Activated CD4-positive, alpha-beta T cell treated with anti-CD3 and anti-CD28 coated beads, Interleukin-2, Interleukin-6, amounts not matched to agents 100 ng/mL and 50 ng/mL, durations not matched to agents 16 hours and 8 hours (primary cell): ENCODE results near the gene ELAVL2.

ENCODE experiments used
- DNase-seq: peaks from one replicate; pipeline ENCODE4 v3.0.0-alpha.2; 2020

The ELAVL2 gene

GRCh38 chr9:23717505-23717904 lies 108.5 kb downstream of the ELAVL2 start:
- DNase-seq = no peak

- DNase-seq = no peak
These were observed 118.8 kb downstream of the ELAVL2 start for GRCh38 chr9:23707249-23707648.

GRCh38 chr9:23702311-23702922 lies 123.6 kb downstream of the ELAVL2 start:
- no peak for DNase-seq

GRCh38 chr9:23701291-23701690 lies 124.7 kb downstream of the ELAVL2 start:
- no peak for DNase-seq

GRCh38 chr9:23700359-23700758 lies 125.7 kb downstream of the ELAVL2 start:
- no peak for DNase-seq

DNA sequence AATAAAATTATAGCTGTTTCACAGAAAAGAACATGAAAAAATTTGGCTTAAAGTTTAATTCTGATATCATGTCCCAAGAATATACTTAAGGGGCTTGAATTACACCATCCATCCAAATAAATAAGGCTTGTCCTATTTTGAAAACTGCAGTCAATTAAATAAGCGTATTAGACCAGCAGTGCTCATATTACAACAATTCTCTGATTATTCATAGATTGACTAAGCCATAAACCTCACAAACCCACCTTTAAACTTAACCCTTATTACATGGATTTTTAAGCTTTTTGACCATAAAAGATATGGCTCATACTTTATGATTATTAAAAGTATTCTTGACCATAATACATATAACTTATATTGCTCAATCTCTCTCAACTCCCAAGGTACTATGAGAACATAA lies 127.9 kb downstream of the ELAVL2 start:
- DNase-seq = no peak

- DNase-seq = no peak
These were observed 130.5 kb downstream of the ELAVL2 start for GRCh38 chr9:23695572-23695971.

- DNase-seq = no peak
These were observed 132.7 kb downstream of the ELAVL2 start for GRCh38 chr9:23693374-23693773.

GRCh38 chr9:23686896-23687295 lies 139.1 kb downstream of the ELAVL2 start:
- no peak for DNase-seq

DNA sequence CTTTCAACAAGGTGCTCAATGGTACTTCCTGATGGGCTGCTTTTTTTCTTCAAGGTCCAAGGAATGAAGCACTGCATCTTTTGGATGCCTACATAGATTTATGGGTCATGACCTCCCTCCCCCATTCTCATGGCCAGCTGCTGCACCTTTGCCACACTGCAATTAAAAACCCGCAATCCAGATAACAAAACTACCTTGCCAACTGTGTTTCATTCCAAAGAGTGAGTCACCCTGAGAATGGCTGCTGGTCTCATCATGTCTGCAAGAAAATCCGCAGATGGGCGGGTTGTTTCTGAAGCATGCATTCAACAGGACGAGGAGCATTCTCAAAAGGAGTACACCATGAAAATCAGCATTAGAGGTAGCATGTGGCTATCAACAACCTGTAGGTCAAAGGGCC lies 139.8 kb downstream of the ELAVL2 start:
- DNase-seq = no peak

- DNase-seq = no peak
These were observed 142.4 kb downstream of the ELAVL2 start for GRCh38 chr9:23683611-23684061.

DNA sequence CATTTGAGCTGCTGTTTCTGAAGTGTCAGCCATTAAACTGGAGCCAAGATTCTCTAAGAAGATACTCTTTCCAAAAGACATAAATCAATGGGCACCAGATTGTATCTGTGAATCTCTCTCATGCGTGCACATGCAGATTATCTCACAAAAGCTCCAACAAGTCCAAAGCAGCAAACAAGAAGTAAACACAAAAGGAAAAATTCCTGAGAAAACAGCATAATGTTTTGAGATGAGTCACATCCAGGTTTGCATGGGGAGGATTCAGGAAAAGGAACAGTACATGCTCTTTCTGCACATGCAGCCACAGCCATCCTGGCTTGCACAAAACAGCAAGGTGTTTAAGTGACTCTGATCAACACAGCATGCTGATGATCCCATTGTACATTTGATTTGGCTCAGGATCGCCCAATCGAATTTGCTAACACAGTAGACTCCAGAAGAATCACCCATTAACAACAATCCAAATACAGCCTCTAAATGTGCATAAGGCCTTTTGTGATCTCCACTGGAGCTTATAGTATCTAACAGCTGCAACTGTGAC lies 143.1 kb downstream of the ELAVL2 start:
- no peak for DNase-seq

DNA sequence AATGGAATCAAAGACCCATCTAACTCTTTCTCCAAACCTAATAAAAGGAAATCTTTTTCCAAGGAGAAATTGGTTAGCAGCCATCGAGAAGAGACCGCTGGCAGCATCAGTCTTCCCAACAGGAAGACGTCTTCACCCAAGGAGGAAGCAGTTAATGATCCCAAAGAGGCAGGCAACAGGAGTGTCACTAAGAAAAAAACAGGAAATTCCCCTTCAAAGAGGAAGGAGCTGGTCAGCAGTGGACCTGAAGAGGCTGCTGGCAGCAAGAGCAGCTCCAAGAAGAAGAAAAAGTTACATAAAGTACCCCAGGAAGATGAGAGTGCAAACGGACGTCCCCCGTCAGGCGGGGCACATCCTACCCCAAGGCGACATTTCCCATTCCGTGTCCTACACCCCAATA lies 143.7 kb downstream of the ELAVL2 start:
- no peak for DNase-seq

DNA sequence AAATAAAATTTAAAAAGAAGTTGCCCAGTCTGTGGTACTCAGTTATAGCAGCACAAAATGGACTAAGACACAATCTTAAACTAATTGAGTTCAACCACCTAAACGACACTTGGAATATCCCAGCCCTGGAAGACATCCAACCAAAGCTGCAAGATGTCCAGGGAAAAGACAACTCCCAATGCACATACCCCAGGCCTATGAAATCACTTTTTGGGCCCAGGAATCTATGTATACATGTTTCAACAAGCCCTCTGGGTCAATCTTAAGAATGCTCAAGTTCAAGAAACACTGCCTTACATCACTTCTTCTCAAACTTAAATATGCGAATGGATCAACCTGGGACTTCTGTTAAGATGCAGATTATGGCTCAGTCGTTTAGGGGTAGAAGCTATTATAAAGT lies 148.6 kb downstream of the ELAVL2 start:
- DNase-seq = no peak

DNA sequence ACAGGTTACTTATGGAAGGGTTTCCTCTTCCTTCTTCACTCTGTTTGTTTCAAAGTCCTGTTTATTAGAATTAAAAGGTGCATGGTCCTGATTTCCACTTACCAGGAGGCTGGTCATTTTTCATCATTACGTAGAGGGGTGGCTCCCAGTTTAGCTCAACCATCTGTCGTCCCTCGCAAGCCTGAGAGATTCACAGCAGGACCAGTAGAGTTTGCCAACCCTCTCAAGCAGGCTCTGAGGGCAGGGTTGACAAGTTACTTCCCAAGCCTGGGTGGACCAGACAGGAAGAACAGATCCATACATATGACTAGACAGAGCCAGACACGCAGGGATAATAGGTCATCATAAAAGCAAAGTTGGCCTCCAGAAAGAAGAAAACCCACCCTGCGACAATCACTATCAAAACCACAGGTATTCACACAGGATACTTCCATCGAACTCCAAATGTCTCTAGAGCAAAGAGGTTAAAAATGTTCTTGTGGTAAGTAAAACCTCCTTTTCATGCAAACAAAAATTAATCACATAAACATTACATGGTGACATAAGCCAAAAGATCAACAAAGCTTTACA lies 151.9 kb downstream of the ELAVL2 start:
- DNase-seq = no peak

GRCh38 chr9:23672151-23672550 lies 153.9 kb downstream of the ELAVL2 start:
- no peak for DNase-seq

DNA sequence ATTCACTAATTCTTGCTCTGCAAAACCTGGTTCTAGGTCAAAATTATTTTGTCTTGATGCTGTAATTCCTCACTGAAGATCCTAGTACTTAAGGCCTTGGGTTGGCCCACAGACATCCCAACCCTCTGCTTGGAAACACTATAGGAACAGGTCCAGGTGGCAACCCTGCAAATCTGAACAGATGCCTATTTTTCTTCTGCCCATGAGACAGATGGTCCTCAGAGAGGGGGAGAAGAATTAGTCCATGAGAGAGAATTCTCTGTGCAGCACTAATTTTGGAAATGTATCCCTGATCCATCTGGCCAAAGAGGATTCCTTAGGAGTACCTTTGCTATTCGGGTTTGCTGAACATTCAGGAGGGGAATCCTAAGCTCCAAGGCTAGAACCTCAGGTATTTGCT lies 156.3 kb downstream of the ELAVL2 start:
- DNase-seq = no peak

DNA sequence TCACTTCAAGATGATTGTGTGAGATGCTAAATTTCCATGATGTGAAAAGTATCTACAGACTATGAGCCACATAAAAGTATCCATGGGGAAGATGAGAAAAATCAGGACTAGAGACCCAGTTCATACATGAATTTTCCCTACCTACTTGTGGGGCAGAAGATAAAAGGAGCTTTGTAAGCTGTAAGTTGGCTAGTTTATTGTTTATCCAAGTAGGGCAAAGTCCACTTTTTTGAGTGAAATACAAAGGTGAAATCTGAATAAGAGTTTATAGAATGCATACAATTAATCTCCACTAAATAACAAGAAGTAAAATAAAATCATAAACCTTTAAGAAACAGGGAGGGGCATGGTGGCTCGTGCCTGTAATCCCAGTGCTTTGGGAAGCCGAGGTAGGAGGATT lies 160.4 kb downstream of the ELAVL2 start:
- DNase-seq = no peak

GRCh38 chr9:23665051-23665450 lies 161.0 kb downstream of the ELAVL2 start:
- DNase-seq = no peak

GRCh38 chr9:23663946-23664345 lies 162.1 kb downstream of the ELAVL2 start:
- DNase-seq = no peak

DNA sequence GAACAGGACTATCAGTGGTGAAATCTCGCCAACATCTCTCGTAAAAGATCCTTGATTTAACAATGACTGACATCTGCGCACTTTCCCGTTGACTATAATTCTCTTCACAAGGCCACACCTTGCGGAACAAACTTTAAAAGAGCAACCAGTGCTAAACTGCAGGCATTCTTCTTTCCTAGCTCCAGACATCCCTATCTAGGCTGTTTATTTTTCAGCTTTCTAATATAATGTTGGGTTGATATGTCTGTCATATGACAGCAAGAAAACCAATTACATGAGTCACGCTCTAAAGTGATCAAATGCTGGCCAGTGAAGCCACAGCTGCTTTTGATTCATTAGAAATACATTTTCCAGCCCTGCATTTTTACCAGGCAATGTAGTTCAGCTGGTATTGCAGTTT lies 162.5 kb downstream of the ELAVL2 start:
- no peak for DNase-seq

DNA sequence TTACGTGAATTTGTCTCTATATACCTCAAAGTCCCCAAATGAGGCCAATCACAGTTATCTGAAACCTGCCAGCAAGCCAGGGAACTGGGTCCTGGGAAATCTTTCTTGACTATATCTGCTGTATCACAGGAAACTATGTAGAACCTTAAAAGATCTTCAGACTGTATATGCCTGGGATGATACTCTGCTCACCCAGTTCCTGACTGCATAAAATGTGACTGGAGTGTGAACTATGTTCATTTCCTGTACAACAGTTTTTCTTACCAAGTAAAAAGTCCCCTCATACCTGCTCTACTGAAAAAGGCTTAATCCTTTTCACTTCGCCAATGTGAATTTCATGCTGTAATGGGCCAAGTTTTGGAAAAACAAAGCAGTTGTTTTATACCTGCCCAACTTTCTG lies 162.9 kb downstream of the ELAVL2 start:
- DNase-seq = no peak

DNA sequence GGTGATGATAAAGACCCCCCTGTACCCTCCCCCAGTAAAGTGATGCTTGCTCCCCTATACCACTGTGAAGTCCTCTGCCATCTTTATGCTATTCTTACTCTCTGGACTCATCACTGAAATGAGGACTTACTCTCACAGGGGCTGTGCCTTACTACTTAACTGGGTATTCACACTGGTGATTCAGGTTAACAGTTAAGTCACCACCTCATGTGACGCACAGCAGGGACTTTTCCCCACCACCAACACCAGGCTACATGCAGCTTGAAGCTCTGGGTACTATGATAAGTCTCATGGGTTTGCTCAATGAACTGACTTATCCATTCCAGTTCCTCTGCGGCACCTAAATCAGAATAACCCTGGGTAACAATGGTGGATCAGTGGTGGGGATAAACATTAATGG lies 163.7 kb downstream of the ELAVL2 start:
- DNase-seq = no peak

GRCh38 chr9:23659346-23660006 lies 166.6 kb downstream of the ELAVL2 start:
- DNase-seq = no peak
